ENCODE data around the gene C1GALT1C1L. TPM values are rescaled to one million over a fixed set of nuclear protein-coding genes. Genes with fewer than 3 reads are reported as not detected.

Gene C1GALT1C1L
- total and polyA plus RNA-seq, 2 of the 13 experiments (the other 11 are each of a cell fraction or from before 2014, with no cell fraction given): 1.3 to 2.4 TPM

DNA sequence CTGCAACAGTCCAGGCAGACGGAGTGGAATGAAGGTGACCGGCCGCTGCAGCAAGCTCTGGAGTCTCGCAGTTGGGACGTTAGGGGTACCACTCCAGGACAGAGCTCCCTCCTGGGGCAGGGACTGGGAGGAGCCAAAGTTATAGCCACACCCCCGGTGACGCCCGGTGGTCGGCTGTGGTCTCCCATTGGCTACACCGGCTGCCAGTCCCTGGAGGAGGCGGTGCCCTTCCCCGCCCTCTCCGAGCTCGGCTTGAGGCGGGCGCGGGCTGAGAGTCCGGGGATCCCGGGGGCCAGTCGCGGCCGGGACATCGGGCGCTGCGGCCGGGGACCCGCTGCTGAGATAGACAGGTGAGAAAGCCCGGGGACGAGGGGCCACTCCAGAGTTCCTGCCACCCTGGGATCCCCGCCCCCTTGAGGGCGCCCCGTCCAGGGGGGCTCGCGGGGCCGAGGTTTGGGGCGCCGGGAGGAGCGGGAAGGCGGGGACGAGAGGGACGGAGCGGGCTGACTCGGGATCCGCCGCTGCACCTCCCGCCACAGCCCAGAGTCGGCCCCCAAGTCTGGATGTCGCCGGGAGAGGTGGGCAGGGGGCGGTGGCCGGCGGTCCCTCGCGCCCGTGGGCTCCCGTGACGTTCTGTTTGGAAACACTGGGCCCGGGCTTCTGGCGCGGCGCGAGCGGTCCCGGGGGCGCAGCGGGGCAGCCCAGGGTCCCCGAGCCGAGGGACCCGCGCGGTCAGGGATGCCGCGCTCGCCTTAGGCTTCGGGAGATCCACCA is 39.0 kb downstream of the C1GALT1C1L start, which contains the start of gene PLEKHH2 (continued):
- TF ChIP-seq, protein P1, sequence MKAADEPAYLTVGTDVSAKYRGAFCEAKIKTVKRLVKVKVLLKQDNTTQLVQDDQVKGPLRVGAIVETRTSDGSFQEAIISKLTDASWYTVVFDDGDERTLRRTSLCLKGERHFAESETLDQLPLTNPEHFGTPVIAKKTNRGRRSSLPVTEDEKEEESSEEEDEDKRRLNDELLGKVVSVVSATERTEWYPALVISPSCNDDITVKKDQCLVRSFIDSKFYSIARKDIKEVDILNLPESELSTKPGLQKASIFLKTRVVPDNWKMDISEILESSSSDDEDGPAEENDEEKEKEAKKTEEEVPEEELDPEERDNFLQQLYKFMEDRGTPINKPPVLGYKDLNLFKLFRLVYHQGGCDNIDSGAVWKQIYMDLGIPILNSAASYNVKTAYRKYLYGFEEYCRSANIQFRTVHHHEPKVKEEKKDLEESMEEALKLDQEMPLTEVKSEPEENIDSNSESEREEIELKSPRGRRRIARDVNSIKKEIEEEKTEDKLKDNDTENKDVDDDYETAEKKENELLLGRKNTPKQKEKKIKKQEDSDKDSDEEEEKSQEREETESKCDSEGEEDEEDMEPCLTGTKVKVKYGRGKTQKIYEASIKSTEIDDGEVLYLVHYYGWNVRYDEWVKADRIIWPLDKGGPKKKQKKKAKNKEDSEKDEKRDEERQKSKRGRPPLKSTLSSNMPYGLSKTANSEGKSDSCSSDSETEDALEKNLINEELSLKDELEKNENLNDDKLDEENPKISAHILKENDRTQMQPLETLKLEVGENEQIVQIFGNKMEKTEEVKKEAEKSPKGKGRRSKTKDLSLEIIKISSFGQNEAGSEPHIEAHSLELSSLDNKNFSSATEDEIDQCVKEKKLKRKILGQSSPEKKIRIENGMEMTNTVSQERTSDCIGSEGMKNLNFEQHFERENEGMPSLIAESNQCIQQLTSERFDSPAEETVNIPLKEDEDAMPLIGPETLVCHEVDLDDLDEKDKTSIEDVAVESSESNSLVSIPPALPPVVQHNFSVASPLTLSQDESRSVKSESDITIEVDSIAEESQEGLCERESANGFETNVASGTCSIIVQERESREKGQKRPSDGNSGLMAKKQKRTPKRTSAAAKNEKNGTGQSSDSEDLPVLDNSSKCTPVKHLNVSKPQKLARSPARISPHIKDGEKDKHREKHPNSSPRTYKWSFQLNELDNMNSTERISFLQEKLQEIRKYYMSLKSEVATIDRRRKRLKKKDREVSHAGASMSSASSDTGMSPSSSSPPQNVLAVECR (CRISPR knock-in tag; IDR thresholded peaks at IDR 0.05; ENCODE audit: borderline replicate concordance): peak; percentile 71; the same call in 1 of the 2 replicates
- TF ChIP-seq, protein P2, sequence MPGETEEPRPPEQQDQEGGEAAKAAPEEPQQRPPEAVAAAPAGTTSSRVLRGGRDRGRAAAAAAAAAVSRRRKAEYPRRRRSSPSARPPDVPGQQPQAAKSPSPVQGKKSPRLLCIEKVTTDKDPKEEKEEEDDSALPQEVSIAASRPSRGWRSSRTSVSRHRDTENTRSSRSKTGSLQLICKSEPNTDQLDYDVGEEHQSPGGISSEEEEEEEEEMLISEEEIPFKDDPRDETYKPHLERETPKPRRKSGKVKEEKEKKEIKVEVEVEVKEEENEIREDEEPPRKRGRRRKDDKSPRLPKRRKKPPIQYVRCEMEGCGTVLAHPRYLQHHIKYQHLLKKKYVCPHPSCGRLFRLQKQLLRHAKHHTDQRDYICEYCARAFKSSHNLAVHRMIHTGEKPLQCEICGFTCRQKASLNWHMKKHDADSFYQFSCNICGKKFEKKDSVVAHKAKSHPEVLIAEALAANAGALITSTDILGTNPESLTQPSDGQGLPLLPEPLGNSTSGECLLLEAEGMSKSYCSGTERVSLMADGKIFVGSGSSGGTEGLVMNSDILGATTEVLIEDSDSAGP (CRISPR knock-in tag; IDR thresholded peaks at IDR 0.05; ENCODE audit: borderline replicate concordance): peak; percentile 64; the same call in 1 of the 2 replicates
- TF ChIP-seq ZNF720 (CRISPR knock-in tag; IDR thresholded peaks at IDR 0.05) (no peak), SATB2 (CRISPR knock-in tag; IDR thresholded peaks at IDR 0.05) (0 out of 2 replicates have a peak, but pooled peaks have one; percentile 59), MYNN (CRISPR knock-in tag; IDR thresholded peaks at IDR 0.05; ENCODE audit: low read depth) (no peak), ISL2 (CRISPR knock-in tag; IDR thresholded peaks at IDR 0.05) (peak; percentile 62), ZBTB7A (CRISPR knock-in tag; IDR thresholded peaks at IDR 0.05) (no peak), KDM2A (CRISPR knock-in tag; IDR thresholded peaks at IDR 0.05; ENCODE audit: borderline replicate concordance, low read depth) (peak; percentile 75; the same call in 1 of the 2 replicates), ZC3H13 (CRISPR knock-in tag; IDR thresholded peaks at IDR 0.05) (no peak), MXI1 (IDR thresholded peaks at IDR 0.05; ENCODE audit: borderline replicate concordance, low read depth, low read length) (0 out of 3 replicates have a peak, but pooled peaks have one; percentile 26), SIN3A (IDR thresholded peaks at IDR 0.05; ENCODE audit: borderline replicate concordance, low read depth, low read length) (no peak)
- TF ChIP-seq, protein P3, sequence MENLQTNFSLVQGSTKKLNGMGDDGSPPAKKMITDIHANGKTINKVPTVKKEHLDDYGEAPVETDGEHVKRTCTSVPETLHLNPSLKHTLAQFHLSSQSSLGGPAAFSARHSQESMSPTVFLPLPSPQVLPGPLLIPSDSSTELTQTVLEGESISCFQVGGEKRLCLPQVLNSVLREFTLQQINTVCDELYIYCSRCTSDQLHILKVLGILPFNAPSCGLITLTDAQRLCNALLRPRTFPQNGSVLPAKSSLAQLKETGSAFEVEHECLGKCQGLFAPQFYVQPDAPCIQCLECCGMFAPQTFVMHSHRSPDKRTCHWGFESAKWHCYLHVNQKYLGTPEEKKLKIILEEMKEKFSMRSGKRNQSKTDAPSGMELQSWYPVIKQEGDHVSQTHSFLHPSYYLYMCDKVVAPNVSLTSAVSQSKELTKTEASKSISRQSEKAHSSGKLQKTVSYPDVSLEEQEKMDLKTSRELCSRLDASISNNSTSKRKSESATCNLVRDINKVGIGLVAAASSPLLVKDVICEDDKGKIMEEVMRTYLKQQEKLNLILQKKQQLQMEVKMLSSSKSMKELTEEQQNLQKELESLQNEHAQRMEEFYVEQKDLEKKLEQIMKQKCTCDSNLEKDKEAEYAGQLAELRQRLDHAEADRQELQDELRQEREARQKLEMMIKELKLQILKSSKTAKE (CRISPR knock-in tag; IDR thresholded peaks at IDR 0.05; ENCODE audit: borderline replicate concordance): no peak
- TF ChIP-seq, protein P4, sequence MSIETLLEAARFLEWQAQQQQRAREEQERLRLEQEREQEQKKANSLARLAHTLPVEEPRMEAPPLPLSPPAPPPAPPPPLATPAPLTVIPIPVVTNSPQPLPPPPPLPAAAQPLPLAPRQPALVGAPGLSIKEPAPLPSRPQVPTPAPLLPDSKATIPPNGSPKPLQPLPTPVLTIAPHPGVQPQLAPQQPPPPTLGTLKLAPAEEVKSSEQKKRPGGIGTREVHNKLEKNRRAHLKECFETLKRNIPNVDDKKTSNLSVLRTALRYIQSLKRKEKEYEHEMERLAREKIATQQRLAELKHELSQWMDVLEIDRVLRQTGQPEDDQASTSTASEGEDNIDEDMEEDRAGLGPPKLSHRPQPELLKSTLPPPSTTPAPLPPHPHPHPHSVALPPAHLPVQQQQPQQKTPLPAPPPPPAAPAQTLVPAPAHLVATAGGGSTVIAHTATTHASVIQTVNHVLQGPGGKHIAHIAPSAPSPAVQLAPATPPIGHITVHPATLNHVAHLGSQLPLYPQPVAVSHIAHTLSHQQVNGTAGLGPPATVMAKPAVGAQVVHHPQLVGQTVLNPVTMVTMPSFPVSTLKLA (IDR thresholded peaks at IDR 0.05): no peak
- TF ChIP-seq, protein P5, sequence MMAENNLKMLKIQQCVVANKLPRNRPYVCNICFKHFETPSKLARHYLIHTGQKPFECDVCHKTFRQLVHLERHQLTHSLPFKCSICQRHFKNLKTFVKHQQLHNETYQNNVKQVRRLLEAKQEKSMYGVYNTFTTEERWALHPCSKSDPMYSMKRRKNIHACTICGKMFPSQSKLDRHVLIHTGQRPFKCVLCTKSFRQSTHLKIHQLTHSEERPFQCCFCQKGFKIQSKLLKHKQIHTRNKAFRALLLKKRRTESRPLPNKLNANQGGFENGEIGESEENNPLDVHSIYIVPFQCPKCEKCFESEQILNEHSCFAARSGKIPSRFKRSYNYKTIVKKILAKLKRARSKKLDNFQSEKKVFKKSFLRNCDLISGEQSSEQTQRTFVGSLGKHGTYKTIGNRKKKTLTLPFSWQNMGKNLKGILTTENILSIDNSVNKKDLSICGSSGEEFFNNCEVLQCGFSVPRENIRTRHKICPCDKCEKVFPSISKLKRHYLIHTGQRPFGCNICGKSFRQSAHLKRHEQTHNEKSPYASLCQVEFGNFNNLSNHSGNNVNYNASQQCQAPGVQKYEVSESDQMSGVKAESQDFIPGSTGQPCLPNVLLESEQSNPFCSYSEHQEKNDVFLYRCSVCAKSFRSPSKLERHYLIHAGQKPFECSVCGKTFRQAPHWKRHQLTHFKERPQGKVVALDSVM (CRISPR knock-in tag; IDR thresholded peaks at IDR 0.05): no peak
- TF ChIP-seq, protein P6, sequence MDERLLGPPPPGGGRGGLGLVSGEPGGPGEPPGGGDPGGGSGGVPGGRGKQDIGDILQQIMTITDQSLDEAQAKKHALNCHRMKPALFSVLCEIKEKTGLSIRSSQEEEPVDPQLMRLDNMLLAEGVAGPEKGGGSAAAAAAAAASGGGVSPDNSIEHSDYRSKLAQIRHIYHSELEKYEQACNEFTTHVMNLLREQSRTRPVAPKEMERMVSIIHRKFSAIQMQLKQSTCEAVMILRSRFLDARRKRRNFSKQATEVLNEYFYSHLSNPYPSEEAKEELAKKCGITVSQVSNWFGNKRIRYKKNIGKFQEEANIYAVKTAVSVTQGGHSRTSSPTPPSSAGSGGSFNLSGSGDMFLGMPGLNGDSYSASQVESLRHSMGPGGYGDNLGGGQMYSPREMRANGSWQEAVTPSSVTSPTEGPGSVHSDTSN (CRISPR knock-in tag; IDR thresholded peaks at IDR 0.05): peak; percentile 98
